T-helper 1 cell (primary cell): ENCODE measurements around the gene ARHGEF39.

Source experiments
- DNase-seq, 5 donors: peaks; one replicate each; pipeline ENCODE4 v3.0.0-alpha.2; 2012 to 2020
- total RNA-seq, 4 donors: gene quantifications; one replicate each; lab custom pipeline; 2026; lab: John Stamatoyannopoulos, UW

ARHGEF39 gene
- 0.95 to 3.7 (median 2.4) reads per million in 4 donors for total RNA-seq

DNA sequence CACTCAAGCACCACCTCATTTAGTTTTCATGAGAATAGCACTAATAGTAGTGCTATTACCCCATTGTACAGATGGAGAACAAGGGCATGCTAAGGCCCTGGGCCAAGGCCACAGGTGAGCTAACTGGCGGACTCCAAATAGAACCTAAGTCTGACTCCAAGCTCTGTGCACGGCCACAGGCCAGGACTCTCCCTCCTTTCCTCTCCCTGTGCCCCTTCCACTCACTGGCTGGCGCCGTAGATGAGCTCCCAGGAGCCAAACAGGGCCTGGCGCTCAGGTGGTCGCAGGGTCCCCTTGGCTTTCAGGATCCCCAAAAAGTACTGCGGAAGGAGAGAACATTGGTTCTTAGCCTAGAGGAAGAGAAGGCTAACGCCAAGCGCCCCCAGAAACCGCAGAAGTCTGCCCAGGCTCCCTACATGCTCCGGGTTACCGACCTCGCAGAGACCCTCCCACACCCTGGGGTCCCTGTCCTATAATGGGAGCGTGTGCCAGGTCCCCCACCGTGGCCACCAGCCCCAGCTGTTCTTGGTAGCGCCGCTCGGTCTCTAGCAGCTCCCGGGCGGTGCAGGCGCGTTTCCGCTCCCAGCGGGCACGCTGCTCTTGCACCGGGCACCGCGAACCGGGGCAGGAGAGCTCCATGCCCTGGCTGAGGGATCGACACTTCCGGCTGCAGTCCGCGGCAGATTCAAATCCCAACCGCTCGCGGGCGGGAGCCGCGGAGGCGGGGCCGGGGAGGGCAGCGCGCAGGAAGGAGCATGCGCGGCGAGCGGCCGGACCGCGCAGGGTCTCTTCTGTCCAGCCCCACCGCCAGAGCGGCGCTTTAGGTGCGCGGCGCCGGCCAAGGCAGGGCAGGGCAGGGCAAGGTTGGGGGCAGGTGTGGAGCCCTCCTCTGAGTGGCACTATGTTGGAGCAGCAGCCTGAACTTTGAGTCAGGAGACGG lies at the start of gene ARHGEF39:
TSS of gene ARHGEF39 (minus strand) at position 665 of the 940 bp plus-strand sequence. CDS start at position 639, 26 bp downstream.
- peak; percentile 48 to 82 (median 59) for DNase-seq

DNA sequence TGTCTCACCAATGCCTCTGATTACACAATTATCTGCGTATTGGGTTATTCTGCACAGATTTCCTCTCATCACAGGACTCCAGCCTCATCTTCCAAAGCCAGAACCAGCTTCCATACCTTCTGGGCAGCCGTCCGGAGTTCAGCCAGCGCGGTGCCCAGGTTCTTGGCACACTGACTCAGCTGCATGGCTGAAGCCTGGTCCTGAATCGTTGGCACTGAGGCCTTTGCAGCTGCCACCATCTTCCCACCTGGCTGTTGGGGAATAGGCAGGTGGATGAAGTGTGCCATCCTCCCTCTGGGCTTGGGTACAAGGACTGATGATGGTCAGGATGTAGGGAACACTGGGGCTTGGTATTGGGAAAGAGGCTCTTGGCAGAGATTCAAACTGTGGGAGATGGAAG lies 49.1 kb upstream of the ARHGEF39 start:
- DNase-seq: no peak

DNA sequence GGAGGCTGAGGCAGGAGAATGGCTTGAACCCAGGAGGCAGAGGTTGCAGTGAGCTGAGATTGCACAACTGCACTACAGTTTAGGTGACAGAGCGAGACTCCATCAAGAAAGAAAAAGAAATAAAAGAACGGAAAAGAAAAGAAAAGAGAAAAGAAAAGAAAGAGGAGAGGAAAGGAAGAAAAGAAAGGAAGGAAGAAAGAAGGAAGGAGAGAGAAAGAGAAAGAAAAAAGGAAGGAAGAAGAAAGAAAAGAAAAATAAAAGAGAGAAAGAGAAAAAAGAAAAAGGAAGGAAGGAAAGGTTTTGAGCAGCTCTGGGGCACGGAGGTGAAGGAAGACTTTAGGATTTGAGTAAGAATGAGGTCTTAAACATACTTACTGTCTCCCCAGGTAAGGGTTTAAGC lies 48.6 kb upstream of the ARHGEF39 start:
- DNase-seq: no peak

DNA sequence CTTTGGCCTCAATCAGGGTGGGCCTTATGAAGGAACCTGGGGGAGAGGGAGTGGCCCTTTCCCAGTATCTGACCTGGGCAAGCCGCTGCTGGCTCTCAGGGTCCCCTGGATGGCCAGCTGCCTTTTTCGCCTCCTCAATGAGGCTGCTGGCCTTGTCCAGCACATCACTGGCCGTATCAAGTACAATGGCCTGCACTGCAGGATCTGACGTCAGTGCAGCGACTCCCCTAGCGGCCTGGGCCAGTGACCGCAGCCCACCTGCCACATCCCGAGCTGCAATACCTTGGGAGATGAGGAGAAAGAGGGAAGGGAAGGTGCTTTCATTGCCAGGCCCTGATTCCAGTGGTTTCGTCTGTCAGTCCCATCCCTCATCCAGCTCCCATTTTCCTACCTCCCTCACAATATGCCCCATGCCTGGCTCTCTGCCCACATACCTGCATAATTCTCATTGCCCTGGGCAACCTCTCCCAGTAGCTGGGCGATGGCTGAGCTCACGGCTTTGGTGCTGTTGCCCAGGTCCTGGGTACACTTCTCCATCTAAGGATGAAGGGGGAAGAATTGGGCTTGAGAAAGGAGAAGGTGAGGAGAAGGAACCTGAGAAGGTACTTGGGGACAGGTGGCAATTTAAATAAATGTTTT lies 47.9 kb upstream of the ARHGEF39 start:
- no peak for DNase-seq

DNA sequence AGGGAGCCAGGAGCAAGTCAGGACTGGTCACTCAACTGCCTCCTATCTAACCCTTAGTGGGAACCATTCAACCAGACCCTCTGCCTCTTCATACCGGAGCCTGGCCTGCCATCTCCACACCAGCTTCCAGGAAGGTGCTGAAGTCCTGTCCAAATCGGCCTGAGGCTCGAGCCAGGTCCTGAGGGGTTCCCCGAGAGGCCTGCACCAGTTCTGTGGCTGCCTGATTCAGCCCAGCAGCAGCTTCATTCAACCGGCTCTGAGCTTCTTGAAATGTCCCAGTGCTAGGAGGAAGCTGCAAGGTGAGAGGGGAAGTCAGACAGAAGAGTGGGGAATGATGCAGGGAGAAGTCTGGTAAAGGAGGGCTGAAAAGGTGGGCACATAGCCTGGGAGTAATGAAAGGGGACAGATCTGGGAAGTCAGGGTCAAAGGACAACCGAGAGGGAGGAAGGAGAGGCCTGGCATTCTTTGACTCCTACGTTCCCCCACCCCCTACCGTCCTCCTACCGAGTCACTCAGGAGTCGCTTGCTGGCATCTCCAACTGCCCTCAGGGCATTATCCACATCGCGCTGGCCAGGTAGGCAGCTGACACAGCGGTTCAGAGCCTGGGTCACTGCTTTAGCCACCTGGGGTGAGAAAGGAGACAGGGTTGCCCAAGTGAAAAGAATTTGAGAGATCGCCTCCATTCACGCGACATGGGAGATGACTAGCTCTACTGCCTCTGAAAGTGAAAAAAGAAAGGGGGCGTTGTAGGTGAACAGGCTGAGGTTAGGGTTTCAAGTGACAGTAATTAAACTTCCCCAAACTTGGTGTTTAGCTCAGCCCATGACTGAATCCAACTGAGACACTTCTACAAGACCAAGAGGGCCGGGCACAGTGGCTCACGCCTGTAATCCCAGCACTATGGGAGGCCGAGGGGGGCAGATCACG lies 46.8 kb upstream of the ARHGEF39 start:
- no peak for DNase-seq

- DNase-seq: no peak
These were observed 46.0 kb upstream of the ARHGEF39 start for GRCh38 chr9:35710818-35711500.

- no peak for DNase-seq
These were observed 43.2 kb upstream of the ARHGEF39 start for GRCh38 chr9:35708146-35708545.

- no peak for DNase-seq
These were observed 42.0 kb upstream of the ARHGEF39 start for GRCh38 chr9:35706951-35707350.

- DNase-seq: no peak
These were observed 40.9 kb upstream of the ARHGEF39 start for GRCh38 chr9:35705836-35706430.

DNA sequence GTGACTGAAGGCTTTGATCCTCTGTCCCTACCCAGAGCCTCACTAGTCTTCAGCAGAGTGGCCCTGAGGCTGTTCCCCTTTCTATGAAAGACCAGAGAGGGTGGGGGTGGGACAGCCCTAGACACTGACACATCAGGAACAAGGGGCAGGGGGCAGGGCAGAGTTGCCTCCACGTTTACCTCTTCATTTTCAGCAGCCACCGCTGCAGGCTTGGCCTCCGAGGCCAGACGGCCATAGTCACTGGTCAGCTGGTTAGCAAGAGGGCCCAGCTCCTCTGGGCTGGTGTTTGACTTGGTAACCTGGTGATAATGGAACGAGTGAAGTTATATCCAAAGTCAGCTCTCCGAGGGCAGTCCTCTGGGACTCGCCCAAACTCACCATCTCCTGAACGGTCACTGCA lies 40.4 kb upstream of the ARHGEF39 start:
- no peak for DNase-seq

- no peak for DNase-seq
These were observed 39.1 kb upstream of the ARHGEF39 start for GRCh38 chr9:35703906-35704672.

DNA sequence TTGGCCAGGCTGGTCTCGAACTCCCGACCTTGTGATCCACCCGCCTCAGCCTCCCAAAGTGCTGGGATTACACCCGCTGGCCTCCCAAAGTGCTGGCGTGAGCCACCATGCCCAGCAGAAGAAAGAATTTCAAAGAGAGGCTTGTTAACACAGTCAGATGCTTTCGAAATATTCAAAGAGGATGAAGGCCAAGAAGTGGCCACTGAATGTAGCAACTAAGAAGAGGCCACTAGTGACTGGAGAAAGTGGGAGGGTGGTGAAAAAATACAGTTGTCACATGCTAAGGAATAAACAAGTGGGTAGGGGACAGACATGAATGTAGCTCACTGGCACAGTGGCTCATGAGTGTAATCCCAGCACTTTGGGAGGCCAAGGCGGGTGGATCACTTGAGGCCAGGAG lies 37.7 kb upstream of the ARHGEF39 start:
- DNase-seq: no peak

DNA sequence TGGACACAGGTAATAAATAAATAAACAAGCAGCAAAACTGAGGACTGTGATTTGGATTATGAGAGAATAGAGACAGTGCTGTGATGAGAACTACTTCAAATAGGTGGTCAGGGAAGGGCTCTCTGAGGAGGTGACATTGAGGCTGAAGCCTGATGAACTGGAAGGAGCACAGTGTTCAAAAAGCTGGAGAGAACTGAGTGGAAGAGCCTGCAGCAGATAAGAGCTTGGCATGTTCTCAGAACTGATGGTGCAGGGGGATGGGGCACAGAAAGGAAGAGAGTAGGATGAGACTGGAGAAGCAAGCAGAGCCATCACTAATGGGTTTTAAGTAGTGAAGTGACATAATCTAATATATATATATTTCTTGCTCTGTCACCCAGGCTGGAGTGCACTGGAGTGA lies 35.9 kb upstream of the ARHGEF39 start:
- DNase-seq: no peak

DNA sequence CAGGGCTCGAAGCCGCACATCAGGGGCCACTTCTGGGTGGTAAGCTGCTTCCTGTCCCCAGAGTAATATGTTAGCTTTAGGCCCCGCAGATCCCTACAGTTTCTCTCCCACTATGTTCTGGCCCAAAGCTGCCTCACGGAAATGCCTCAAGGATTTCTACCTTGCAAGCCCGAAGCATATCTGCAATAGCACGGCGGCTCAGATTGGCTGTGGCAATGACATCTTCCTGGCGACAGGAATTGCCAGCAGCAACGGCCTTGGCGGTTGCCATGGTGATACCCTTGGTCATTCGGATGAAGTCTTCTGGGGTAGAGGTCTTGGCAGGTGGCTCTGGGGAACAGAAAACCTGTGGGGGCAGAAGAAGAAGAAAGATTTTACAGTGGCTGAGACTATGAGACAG lies 35.0 kb upstream of the ARHGEF39 start:
- DNase-seq: no peak

DNA sequence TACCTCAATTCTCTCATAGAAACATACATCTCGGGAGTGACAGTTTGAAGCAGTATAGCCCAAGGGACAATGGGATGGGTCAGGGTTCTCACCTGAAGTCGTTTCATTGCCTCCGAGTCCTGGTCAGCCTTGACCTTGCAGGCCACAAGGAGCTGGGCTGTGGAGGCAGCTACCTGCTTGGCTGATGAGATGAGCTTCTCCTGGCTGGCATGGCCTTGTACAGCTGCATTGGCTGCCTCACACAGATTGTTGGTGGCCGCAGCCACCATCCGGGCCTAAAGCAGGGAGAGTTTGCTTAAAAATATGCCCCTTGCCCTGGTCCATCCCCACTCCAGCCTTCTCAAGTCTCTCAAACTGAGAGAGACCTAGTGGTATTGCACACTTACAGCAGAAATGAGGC lies 33.2 kb upstream of the ARHGEF39 start:
- no peak for DNase-seq

- no peak for DNase-seq
These were observed 32.5 kb upstream of the ARHGEF39 start for GRCh38 chr9:35697486-35697885.

GRCh38 chr9:35696520-35697215 lies 31.7 kb upstream of the ARHGEF39 start:
- peak in 3 of 5 donors; percentile 35 to 41 (median 40) for DNase-seq

DNA sequence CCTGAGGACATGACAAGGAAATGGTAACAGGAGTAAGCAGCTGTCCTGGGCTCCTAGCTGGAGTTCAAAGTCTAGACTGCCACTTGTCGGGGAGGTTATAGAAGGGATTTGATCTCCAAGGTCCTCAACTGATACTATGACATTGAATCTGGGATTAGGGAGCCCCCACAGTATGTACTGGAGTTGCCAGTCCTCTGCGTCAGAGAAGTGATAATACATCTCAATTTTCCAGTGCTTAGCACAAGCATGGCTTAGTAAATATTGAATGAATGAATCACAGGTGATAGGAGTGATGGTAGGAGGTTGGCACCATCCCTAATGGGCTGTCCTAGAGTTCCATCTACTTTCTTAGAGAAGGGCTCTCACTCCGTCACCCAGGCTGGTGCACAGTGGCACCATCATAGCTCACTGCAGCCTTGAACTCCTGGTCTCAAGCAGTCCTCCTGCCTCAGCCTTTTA lies 31.0 kb upstream of the ARHGEF39 start:
- no peak for DNase-seq

DNA sequence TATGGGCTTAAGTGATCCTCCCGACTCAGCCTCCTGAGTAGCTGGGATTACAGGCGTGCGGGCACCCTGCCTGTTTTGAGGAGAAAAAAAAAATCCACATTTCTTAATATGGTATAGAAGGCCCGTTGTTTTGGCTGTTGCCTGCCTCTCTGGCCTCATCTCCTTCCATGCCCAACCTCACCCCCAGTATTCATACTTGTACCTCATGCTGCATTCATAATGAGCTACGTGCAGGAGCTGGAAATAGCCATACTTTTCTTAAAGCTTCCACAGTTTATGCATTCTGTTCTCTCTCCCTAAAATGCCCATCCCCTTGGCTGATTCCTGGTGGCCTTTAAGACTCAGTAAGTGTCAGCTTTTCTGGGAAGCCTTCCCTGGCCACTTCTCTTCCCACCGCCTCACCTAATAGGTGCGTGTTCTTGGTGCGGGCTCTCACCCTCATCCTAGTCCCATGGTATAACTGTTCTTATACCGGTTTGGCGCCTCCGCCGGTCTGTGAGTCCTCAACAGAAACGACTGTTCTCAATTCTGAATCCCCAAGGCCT lies 26.8 kb upstream of the ARHGEF39 start:
- DNase-seq: no peak

DNA sequence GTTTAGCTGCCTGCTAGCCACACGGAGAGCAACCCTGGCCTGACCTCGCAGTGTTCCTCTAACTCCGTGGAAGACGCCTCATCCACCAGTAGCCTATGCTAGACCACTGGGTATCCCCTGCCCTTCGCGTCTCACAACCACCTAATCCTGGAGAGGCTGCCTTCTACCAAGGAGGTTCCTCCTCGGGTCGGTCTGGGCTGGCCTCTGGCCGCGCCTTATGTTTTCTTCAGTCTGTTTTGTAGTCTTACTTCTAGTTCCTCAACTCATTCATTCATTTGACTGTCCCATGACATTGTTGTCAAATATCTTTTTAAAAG lies 26.3 kb upstream of the ARHGEF39 start:
- DNase-seq: no peak
